ENCODE results near the gene UBE3C. TPM values are rescaled to one million over a fixed set of nuclear protein-coding genes. Genes with fewer than 3 reads are reported as not detected.
A peak's percentile ranks its signal among the peaks of the same experiment; 100 is the strongest.
"Not testable (repeated sequence)": the region's sequence is repeated elsewhere in the genome, so short reads cannot be mapped to it uniquely, and the experiment has no call there.

Gene UBE3C
- 47.1 and 72.7 TPM in 2 replicates for total RNA-seq (2014; rRNA removed; shearing (Covaris generic))

DNA sequence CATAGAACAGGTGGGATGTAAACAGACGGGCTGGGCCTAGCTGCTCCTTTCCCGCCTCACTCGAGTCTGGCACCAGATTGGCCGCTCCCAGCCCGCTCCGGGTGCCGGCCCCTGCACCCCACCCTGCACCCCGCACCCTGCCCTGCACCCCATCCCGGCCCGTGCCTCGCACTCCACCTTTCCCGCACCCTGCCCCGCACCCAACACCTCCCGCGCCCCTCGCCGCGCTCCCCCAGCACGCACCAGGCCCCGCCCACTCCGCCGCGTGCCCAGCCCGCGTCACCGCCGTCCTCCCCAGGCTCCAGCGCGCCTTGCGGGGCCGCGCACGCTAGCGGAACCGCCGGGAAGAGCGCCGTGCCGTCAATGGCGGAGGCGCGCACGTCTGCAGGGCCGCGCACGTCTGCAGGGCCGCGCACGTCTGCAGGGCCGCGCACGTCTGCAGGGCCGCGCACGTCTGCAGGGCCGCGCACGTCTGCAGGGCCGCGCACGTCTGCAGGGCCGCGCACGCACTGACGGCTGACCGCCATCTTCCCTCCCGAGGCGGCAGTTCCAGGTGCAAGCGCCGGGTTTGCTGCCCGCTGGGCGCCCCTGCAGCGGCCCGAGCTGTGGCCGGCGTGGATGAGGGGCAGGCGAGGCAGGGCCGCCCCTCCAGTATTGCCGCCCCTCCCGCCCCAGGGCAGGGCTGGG is at the start of gene UBE3C:
UBE3C (plus strand) TSS at position 503 of the 687 bp plus-strand sequence. CDS start 347 bp downstream, outside the sequence.
- peak; percentile 84 for DNase-seq (ENCODE audit: low read depth)

GRCh38 chr7:157089100-157089610 is 49.6 kb upstream of the UBE3C start:
- no peak for DNase-seq (ENCODE audit: low read depth)

GRCh38 chr7:157090485-157091165 is 48.1 kb upstream of the UBE3C start:
- DNase-seq (ENCODE audit: low read depth), result no peak

- DNase-seq (ENCODE audit: low read depth), result no peak
Observed at GRCh38 chr7:157096286-157097055, 42.3 kb upstream of the UBE3C start.

- no peak for DNase-seq (ENCODE audit: low read depth)
Observed at GRCh38 chr7:157097056-157097329, 41.7 kb upstream of the UBE3C start.

DNA sequence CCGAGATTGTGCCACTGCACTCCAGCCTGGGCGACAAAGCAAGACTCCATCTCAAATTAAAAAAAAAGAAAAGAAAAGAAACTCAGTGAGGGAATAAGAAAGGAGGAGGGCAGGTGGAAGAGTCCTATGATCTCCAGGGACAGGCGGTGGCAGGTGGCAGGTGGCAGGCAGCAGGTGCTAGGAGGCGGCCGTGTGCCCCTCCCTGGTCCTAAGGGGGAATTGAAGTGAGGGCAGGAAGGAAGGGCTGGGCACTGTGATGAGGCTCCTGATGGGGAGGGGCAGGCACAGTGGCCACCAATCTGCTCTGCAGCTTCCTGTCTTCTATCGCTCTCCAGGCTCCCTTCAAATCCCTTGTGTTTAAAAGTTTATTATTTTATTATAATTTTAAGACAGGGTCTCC is 41.2 kb upstream of the UBE3C start:
- no peak for DNase-seq (ENCODE audit: low read depth)

DNA sequence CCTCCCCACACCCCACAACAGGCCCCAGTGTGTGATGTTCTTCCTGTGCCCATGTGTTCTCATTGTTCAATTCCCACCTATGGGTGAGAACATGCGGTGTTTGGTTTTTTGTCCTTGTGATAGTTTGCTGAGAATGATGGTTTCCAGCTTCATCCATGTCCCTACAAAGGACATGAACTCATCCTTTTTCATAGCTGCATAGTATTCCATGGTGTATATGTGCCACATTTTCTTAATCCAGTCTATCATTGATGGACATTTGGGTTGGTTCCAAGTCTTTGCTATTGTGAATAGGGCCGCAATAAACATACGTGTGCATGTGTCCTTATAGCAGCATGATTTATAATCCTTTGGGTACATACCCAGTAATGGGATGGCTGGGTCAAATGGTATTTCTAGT is 38.7 kb upstream of the UBE3C start:
- DNase-seq (ENCODE audit: low read depth), result not testable (repeated sequence)

- DNase-seq (ENCODE audit: low read depth), result not testable (repeated sequence)
Observed at GRCh38 chr7:157103641-157104040, 35.1 kb upstream of the UBE3C start.

DNA sequence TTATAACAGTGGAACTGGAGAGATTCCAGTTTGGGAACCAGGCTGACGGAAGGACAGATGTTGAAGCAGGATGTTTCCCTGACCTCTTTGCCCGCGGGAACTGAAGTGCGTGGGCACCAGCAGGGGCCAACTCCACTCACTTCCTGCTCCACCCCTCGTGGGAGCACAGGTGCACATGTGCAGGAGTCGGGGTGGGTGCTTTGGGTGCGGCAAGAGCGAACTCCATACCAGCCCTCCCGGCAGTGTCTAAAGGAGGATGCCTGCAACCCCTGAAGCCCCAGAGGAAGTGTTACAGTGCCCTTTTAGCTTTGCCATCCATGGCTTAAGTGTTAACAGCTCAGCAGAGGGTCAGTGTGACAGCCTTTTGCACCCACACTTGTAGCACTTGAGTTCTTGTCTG is 27.4 kb upstream of the UBE3C start:
- DNase-seq (ENCODE audit: low read depth), result no peak

DNA sequence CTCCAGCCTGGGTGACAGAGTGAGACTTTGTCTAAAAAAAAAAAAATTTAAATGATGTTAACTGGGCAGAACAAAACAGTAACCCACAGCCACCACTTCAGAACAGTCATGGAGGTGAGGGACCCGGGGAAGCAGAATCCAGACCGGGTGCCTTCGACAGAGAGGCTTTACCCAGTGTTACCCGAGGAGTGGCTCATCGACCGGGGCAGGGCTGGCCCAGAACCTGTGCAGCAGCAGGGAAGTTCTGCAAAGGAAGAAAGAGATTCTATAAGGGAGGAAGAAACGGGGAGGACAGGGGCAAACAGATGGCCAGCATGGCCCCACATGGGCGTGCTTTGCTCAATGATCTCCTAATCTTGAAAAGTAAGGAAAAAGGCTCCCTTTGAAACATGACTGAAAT is 26.0 kb upstream of the UBE3C start:
- DNase-seq (ENCODE audit: low read depth), result no peak

GRCh38 chr7:157113607-157114006 is 25.1 kb upstream of the UBE3C start:
- DNase-seq (ENCODE audit: low read depth), result no peak

DNA sequence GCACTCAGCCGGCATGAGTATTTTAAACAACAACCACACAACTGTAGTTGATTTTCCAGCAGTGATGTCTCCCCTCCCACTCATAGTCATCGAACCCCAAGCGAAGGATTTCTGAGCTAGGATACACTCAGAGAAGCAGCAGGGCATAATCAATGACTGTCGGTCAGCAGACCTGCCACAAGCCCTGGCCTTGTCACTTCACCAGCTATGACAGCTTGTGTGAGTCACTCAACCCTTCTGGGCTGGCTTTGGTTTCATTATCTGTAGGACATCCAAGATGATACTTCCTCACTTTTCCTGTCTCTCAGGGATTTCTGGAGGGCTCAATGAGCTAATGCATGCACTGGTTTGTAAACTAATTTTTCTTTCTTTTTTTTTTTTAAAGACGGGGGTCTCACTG is 22.0 kb upstream of the UBE3C start:
- peak; percentile 31 for DNase-seq (ENCODE audit: low read depth)

GRCh38 chr7:157117796-157118195 is 20.9 kb upstream of the UBE3C start:
- DNase-seq (ENCODE audit: low read depth), result no peak

- no peak for DNase-seq (ENCODE audit: low read depth)
Observed at GRCh38 chr7:157120181-157120580, 18.5 kb upstream of the UBE3C start.

DNA sequence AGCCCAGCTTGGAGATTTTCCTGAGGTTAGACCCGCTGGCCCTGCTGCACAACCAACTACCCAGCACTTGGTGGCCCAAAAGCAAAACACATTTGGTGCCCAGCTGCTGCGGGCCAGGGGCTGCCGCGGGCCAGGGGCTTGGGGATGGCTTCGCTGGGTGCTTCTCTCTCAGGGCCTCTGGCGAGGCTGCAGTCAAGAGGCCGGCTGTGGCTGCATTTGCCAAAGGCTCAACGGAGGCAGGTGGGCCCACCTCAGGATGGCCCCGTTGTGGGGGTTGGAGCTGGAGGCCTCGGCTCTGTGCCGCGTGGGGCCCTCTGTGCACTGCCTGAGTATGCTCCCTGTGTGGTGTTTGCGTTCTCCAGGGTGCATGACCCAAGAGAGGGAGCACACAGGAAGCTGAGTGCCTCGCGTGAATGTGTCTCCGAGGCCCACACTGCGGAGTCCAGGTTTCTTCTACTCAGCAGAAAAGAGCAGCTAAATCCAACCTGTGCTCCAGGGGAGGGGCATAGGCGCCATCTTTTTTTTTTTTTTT is 17.5 kb upstream of the UBE3C start:
- DNase-seq (ENCODE audit: low read depth), result no peak

DNA sequence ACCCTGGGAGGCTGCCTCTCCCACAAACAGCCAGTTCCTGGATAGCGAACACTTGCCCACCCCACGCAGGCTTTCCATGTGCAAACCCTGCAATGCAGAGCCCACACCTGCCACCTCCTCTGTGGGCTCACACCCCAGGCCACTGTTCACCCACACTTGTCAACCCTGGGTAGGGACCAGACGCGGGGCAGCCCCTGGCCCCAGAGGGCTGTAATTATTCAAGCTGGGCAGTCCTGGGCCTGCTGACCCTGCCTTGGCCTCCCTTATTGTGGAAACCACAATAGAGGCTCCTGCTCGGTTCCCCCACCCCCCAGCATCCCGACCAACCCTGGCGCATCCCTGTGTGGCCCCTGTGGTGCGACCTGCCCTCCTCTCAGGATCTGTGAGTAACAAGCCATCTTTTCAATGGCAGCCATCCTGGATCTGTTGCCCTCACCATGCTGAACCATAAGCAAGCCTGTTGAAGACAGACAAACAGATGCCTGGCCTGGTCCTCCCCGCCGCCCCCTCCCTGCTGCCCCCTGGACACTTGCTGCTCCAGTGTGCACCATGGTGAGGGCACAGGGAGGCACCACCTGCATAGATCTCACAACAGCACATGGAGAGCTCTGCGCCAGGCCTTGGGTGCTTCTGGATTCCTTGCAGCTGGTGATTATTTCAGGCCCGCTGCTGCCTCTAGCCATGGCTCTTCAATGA is 15.8 kb upstream of the UBE3C start:
- DNase-seq (ENCODE audit: low read depth), result no peak

DNA sequence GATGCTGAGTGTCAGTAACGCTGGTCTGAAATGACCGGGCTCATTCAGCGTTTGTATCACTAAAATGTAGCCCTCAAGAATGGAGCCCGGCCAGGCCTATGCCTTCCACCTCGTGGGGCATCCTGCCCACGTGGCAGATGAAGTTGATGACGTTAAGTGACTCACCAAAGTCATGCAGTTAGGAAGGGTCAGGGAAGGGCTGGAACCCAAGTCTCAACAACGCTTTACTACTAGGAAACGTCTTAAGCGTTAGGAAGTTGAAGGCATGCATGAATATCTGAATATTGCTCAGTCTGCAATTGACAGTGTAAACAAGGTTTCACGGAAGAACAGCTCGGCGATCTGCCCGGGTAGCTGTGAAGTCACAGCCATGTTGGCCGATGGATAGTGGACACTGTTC is 14.0 kb upstream of the UBE3C start:
- DNase-seq (ENCODE audit: low read depth), result peak; percentile 26

- no peak for DNase-seq (ENCODE audit: low read depth)
Observed at GRCh38 chr7:157125376-157126223, 13.1 kb upstream of the UBE3C start.

GRCh38 chr7:157126921-157127320 is 11.8 kb upstream of the UBE3C start:
- no peak for DNase-seq (ENCODE audit: low read depth)

DNA sequence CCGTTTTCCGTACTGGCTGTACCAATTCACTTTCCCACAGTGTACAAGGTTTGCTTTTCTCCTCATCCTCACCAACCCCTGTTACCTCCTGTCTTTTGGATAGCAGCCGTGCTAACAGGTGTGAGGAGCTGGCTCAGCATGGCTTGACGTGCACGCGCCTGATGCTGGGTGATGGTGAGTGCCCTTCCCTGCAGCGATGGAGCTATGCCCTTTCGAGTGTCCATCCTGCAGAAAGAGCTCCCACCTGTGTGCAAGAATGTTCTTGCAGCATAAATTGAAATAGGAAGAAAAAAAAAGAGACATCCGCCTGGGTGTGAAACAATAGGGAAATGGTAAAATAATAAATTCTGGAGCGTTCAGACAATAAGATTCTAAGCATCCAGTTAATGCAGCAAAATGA is 9.5 kb upstream of the UBE3C start:
- no peak for DNase-seq (ENCODE audit: low read depth)

DNA sequence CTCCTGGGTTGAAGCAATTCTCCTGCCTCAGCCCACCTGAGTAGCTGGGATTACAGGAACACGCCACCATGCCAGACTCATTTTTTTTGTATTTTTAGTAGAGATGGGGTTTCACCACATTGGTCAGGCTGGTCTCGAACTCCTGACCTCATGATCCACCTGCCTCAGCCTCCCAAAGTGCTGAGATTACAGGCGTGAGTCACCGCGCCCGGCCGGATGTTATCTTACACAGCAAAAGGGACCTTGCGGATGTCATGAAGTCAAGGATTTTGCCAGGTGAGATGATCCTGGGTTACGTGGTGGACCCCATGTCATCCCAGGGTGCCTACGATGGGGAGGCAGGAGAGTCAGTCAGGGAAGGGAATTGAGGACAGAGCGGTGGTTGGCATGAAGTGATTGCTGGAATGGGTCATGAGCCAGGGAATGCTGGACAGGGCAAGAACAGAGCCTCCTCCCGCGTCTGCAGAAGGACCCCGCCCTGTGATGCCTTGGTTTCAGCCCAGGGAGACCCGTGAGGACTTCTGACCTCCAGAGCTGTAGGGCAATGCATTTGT is 8.7 kb upstream of the UBE3C start:
- no peak for DNase-seq (ENCODE audit: low read depth)
